KBM-7 (cell line): ENCODE data around the gene OBSL1.

Experiments used
- DNase-seq: peaks from one replicate; pipeline ENCODE4 v3.0.0-alpha.2; 2015
- in situ Hi-C: fragments of 300-500 bp; cut with MboI; formaldehyde crosslinking; loops from 2 replicates; pipeline ENCODE4 v1.14.3; 2020; ENCODE audit warnings: low sequenced_read_pairs, low pct_unique_long_range_greater_than_20kb, mixed read lengths

The OBSL1 gene

GRCh38 chr2:219571311-219572236 is at the start of gene OBSL1:
TSS of gene OBSL1 (minus strand) at chr2:219571539. CDS start at chr2:219571232, 307 bp downstream.
- peak; percentile 75 for DNase-seq
- in situ Hi-C loops = no loop called here

DNA sequence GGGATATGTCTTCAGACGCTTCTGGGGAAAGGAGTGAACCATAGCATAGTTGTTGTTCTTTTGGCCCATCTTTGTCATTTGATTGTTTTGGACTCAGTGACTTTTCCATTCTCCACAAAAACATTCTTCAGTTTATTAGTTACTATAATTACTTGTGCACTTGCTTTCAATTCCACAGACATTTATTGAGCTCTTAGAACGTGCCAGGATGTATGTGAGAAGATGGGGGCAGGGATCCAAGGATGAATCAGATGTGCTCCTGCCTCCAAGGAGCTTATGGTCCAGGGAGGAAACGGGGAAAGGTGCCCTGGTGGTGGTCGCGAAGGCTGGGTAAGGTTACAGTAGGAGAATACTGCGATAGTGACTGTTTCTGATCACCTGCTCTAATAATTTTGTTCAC is 49.2 kb upstream of the OBSL1 start:
- in situ Hi-C loops = no loop called here
- DNase-seq = no peak

GRCh38 chr2:219619235-219619634 is 47.9 kb upstream of the OBSL1 start:
- DNase-seq = no peak
- in situ Hi-C loops = no loop called here

- no peak for DNase-seq
- in situ Hi-C loops = no loop called here
Measured at GRCh38 chr2:219618733-219619122, 47.4 kb upstream of the OBSL1 start.

- DNase-seq = no peak
- in situ Hi-C loops = no loop called here
Measured at GRCh38 chr2:219616550-219616949, 45.2 kb upstream of the OBSL1 start.

GRCh38 chr2:219615894-219616293 is 44.6 kb upstream of the OBSL1 start:
- in situ Hi-C loops = no loop called here
- DNase-seq = no peak

DNA sequence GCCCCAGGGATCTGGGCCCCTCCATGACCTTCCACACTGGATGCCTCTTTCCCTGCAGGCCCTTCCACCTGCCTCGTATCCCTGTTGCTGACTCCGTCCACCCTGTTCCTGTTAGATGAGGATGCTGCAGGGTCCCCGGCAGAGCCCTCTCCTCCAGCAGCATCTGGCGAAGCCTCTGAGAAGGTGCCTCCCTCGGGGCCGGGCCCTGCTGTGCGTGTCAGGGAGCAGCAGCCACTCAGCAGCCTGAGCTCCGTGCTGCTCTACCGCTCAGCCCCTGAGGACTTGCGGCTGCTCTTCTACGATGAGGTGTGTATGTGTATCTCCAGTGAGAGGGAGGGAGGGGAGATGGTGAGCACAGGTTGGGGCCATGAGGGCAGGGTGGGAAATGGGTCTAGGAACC is 43.7 kb upstream of the OBSL1 start:
- in situ Hi-C loops = no loop called here
- DNase-seq = no peak

GRCh38 chr2:219614076-219614860 is 42.9 kb upstream of the OBSL1 start:
- in situ Hi-C loops = no loop called here
- DNase-seq = no peak

DNA sequence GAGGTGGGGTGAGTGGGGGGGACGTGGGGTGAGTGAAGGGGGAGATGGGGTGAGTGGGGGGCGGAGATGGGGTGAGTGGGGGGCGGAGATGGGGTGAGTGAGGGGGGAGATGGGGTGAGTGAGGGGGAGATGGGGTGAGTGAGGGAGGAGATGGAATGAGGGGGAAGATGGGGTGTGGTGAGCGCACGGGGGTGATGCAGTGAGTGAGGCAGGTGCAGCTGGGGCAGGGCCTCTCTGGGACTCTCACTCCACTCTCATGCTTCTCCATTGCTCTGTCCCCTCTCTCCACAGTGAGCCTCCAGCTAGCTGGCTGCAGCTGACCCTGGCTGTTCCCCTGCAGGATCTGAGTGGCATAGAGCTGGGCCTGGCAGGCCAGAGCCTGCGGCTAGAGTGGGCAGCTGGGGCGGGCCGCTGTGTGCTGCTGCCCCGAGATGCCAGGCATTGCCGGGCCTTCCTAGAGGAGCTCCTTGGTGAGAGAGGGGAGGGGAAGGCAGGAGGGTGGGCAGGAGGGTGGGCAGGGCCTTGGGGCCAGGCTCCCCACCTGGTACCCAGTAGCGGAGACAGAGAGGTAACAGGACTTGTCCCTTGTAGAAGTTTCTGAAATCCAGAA is 42.2 kb upstream of the OBSL1 start:
- in situ Hi-C loops = no loop called here
- no peak for DNase-seq

- in situ Hi-C loops = no loop called here
Measured at GRCh38 chr2:219612577-219613286, 41.4 kb upstream of the OBSL1 start.

DNA sequence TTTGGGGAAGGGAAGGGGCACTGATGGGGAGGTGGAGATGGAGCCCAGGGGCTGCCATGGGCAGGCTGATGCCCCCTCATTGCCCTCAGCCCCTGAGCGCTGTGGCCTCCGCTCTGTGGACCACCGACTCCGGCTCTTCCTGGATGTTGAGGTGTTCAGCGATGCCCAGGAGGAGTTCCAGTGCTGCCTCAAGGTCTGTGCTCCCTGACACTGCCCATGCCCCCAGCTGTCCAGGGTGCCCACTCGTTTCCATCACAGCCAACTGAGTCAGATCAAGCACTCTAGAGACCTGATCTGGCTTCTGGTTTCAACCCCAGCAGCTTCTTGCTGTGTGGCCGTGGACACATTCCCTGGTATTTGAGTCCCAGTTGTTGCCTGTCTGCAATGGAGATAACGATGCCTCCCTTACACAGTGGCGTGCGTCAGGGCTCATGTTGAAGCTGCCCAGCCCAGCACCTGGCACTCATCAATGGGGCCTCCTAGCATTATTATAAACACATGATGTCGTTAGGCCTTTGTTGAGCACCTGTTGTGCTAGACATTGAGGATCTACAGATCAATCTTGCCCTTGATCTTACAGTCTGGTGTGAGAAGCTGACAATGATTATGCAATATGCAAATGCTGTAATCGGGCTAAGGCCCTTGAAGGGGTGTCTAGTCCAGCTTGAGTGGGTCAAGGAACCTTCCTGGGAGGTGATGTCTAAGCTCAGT is 40.7 kb upstream of the OBSL1 start:
- in situ Hi-C loops = no loop called here

More at GRCh38 chr2:219612577-219613286, 41.4 kb upstream of the OBSL1 start:
- DNase-seq = no peak

GRCh38 chr2:219611306-219611705 is 40.0 kb upstream of the OBSL1 start:
- in situ Hi-C loops = no loop called here
- no peak for DNase-seq

More for the DNA sequence above, 40.7 kb upstream of the OBSL1 start:
- no peak for DNase-seq

DNA sequence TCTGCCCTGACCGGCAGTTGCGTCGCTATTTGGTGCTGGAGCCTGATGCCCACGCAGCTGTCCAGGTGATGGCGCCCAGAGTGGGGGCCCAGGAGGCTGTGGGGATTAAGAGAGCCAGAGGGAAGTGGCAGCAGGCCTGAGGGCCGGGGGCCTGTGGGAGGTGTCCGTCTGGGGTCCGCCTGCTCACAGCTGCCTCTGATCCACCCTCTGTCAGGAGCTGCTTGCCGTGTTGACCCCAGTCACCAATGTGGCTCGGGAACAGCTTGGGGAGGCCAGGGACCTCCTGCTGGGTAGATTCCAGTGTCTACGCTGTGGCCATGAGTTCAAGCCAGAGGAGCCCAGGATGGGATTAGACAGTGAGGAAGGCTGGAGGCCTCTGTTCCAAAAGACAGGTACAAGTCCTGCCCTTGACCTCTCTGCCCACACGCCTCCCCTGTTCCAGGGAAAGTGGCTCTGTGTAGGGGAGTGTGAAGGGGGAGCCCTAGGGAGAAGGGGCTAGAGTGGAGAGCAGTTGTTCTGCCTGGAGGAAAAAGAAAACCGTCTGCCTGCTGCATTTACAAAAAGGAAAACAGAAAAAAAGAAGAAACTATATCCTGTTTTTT is 37.9 kb upstream of the OBSL1 start:
- in situ Hi-C loops = no loop called here
- DNase-seq = no peak

- in situ Hi-C loops = no loop called here
Measured at GRCh38 chr2:219608399-219608964, 37.1 kb upstream of the OBSL1 start.

GRCh38 chr2:219607931-219608330 is 36.6 kb upstream of the OBSL1 start:
- in situ Hi-C loops = no loop called here
- DNase-seq = no peak

More at GRCh38 chr2:219608399-219608964, 37.1 kb upstream of the OBSL1 start:
- DNase-seq = no peak

GRCh38 chr2:219605607-219605954 is 34.2 kb upstream of the OBSL1 start:
- in situ Hi-C loops = no loop called here
- DNase-seq = no peak

DNA sequence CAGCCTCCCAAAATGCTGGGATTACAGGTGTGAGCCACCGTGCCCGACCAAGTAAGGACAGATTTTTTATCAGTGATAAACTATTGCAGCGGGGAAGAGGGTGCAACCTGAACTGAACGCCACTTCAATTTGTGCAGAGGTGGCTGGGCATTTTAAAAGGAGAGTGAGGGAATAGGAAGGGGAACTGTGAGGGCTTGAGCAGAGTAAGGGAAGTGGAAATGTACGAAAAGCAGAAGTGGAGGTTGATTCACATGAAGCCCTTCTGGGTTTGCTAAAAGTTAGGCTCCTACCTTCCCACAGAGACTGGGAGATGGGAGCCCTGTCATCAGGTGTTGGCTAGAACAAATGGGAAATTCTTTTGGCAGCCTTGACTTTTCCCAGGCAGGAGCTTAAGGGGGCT is 32.4 kb upstream of the OBSL1 start:
- in situ Hi-C loops = no loop called here
- DNase-seq = peak; percentile 82
